ENCODE data around the gene KIF26B.

GRCh38 chr1:245718951-245719350 lies 564.2 kb downstream of the KIF26B start:
- TF ChIP-seq, protein P1, sequence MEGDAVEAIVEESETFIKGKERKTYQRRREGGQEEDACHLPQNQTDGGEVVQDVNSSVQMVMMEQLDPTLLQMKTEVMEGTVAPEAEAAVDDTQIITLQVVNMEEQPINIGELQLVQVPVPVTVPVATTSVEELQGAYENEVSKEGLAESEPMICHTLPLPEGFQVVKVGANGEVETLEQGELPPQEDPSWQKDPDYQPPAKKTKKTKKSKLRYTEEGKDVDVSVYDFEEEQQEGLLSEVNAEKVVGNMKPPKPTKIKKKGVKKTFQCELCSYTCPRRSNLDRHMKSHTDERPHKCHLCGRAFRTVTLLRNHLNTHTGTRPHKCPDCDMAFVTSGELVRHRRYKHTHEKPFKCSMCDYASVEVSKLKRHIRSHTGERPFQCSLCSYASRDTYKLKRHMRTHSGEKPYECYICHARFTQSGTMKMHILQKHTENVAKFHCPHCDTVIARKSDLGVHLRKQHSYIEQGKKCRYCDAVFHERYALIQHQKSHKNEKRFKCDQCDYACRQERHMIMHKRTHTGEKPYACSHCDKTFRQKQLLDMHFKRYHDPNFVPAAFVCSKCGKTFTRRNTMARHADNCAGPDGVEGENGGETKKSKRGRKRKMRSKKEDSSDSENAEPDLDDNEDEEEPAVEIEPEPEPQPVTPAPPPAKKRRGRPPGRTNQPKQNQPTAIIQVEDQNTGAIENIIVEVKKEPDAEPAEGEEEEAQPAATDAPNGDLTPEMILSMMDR (IDR thresholded peaks at IDR 0.05), result no peak
- TF ChIP-seq POLR2A (IDR thresholded peaks at IDR 0.05), result no peak
